Left ventricle myocardium superior (tissue), 1 donor: ENCODE results near the gene DLGAP3. TPM values are rescaled to one million over a fixed set of nuclear protein-coding genes. Genes with fewer than 3 reads are reported as not detected.

ENCODE experiments used
- ATAC-seq: fragments of 200-7000 bp; cut with Tn5 transposase; one replicate; pipeline ENCODE4 v1.9.1; 2020; ENCODE audit warnings: mild to moderate bottlenecking, moderate library complexity
- DNase-seq: peaks from one replicate; pipeline ENCODE4 v3.0.0-alpha.2; 2020
- intact Hi-C: fragments of 100-400 bp; cut with micrococcal nuclease; formaldehyde crosslinking; loops from one replicate; pipeline ENCODE4 v1.11.0; 2022
- total RNA-seq: library from RNA; stranded (reverse); fragmentation: NEBNext Ultra II Directional; extraction: Animal tissue kit (Norgen Biotek cat#: 25700); gene quantifications from one replicate; pipeline ENCODE4 v1.2.1, GENCODE V29; 2021
- donor health status: DM: no; HTN: yes; CAD: no; lungs with severe emphysema.

DLGAP3 gene
- total RNA-seq, 1 donor from 2014 or later, result 0.10 TPM

- DNase-seq (no peak), ATAC-seq (no peak)
- intact Hi-C loops, result no loop called here
These were observed 57.3 kb downstream of the DLGAP3 start for GRCh38 chr1:34872133-34872503.

DNA sequence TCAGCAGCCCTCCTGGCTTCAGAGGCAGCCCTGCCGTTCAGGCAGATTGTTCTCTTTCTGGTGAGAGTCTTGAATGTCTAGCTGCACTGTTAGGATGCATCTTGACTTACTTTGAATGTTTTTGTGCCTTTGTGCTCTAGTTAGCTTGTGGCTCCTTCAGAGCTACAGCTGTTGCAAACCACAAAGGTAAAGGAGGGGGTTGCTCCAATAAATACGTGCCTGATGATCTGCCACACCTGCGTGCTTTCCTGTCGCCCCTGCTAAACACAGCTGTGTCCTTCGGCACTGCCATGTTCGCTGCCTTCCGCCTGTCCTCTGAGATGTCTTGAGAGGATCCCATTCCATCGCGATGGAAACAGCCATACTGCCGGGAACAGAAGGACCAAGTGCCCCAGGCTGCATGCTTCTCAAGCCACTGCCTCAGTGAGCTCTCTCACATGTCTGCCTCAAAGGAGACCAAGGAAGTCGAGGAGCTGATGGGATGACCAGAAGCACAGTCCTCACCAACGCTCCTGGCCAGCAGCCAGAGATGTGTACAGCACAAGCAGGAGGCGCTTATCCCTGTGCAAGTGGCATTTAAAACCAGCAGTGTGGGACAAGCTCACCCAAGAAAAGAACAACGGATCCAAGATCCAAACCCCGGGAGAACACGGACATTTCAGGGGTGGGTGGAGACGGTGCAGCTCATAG is 57.9 kb downstream of the DLGAP3 start:
- ATAC-seq (no peak), DNase-seq (no peak)
- intact Hi-C loops, result no loop called here

DNA sequence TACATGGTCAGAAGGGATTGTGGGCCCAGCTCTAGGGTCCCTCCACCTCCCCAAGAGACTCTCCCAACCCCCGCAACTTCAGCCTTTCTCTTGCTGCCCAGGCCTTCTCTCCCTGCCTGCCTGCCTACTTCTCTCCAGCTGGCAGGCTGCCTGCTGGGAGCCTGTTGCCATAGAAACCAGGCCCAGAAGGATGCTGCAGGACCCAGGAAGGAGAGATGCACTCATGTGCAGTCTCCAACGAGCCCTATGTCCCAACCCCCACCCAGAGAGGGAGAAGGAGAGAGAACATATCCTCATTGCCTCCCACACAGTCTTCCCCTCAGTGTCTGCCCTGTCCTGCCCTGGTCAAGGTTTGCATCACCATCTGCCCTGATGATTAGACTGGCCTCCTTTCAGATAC is 59.1 kb downstream of the DLGAP3 start:
- DNase-seq (no peak), ATAC-seq (no peak)
- intact Hi-C loops, result no loop called here

- DNase-seq (no peak), ATAC-seq (no peak)
- intact Hi-C loops, result no loop called here
These were observed 59.7 kb downstream of the DLGAP3 start for GRCh38 chr1:34869760-34870159.

GRCh38 chr1:34868230-34869049 is 61.0 kb downstream of the DLGAP3 start:
- ATAC-seq (no peak), DNase-seq (no peak)
- intact Hi-C loops, result no loop called here

DNA sequence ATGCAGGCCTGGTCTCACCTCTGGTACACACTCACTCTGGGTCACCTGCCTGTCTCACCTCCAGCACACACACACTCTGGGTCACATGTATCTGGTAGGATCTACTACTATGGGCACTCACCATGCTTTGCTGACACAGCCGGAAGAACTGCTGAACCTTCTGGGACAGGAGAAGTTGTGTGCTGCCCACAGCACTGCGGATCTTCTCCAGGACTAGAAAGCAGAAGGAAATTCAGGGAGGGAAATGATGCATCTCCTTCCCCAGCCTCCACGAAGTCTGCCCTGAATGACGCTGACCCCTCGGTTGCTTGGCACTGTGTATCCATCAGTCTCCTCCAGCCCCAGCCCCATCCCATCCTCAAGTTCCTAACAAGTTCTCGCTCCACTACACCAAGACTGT is 62.0 kb downstream of the DLGAP3 start:
- ATAC-seq (peak; percentile 6), DNase-seq (peak; percentile 34)
- intact Hi-C loops, result no loop called here

GRCh38 chr1:34866762-34867109 is 62.7 kb downstream of the DLGAP3 start:
- DNase-seq (no peak), ATAC-seq (no peak)
- intact Hi-C loops, result no loop called here

GRCh38 chr1:34865981-34866761 is 63.3 kb downstream of the DLGAP3 start:
- intact Hi-C loops, result no loop called here
- peak; percentile 86 for ATAC-seq
- peak; percentile 94 for DNase-seq

DNA sequence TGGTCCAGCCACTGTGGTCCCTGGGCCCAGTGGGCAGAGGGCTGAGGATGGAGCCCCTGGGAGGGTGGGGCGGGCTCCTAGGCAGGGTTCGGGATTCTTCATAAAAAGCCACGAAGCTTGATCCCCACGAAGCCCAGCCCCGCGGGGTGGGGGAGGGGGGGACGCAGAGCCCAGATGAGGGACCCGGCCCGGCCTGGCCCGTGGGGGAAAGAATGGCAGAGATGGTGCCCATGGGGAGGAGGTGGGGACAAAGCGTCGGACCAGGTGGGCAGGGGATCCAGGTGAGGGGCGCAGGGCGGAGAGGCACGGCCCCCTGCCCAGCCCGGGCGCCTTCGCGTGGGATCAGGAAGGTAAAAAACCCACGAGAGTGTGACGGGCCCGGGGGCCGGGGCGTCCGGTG is 63.9 kb downstream of the DLGAP3 start:
- peak; percentile 9 for ATAC-seq
- DNase-seq, result peak; percentile 41
- intact Hi-C loops, result no loop called here

DNA sequence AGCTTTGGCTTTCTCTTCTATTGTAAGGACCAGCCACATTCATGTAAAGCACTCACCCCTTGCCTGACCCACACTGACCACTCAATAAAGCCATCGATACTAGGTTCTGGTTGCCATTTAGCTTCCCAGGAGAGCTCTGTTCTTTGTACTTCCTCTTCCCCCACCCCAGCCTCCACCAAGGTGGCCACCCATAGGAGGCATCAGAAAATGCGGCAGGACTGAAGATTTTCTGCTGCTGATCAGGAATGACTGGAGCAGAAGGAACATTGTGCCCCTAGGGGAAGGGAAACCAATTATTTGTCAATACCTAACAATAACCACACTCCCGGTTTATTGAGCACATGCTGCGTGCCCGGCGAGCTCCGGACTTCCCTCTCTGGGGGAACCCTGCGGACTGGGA is 64.7 kb downstream of the DLGAP3 start:
- DNase-seq (no peak), ATAC-seq (no peak)
- intact Hi-C loops, result no loop called here

DNA sequence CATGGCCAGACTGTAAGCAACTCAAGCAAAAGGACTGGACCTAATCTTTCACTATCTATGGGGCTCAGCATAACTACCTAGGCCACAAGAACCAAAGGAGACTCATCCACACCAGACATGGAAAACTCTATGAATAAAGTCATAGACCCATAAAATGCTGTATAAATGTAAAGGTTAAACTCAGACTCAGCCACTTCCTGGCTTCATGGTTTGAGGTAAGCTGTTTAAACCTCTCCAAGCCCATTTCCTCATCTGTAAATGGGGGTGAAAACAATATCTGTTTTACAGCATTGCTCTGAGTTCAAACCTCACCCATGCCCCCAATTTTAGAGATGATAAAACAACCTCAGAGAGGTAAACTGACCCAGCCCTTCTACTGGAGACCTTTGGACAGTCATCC is 65.9 kb downstream of the DLGAP3 start:
- DNase-seq (no peak), ATAC-seq (no peak)
- intact Hi-C loops, result no loop called here

DNA sequence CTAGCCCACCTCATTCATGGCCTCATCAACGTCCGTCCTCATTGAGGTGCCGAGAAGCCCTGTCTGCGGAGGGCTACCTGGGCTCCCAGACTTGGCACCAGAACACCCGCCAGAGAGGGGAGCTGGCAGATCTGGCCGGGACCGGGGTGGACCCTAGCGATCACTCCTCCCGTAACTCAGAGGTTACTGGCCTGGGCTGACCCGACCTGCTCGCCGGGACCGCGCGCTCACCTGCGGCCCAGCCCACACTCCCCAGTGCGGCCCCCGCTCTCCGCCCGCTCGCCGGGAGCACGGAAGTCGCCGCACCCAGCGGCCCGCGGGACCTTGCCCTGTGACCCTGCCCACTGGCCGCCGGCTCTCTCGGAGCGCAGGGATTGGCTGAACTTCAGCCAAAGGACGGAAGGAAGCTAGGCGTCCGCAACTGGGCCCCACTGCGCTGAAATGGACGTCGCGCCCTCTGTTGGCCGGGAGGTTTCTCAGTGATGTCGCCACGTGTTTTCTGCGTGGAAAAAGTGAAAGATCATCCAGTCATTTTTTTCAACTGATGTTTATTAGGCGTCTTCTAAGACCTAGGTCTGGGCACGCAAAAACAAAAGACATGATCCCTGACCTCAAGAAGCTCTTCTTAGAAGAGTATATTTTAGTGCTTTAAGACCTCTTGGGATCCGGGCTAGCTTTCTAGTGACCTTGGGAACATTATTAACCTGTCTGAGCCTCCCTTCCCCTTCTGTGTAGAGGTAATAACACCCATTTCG is 69.8 kb downstream of the DLGAP3 start, which contains the start of gene SMIM12:
Gene SMIM12 (minus strand): TSS at position 304 of the 755 bp plus-strand sequence. CDS start 3,772 bp downstream, outside the sequence.
- intact Hi-C loops, result no loop called here
- peak; percentile 95 for DNase-seq

GRCh38 chr1:34858901-34859445 is 70.5 kb downstream of the DLGAP3 start:
- ATAC-seq (no peak), DNase-seq (peak; percentile 32)
- intact Hi-C loops, result no loop called here

More for the DNA sequence above, 69.8 kb downstream of the DLGAP3 start, which contains the start of gene SMIM12:
- peak; percentile 100 for ATAC-seq

DNA sequence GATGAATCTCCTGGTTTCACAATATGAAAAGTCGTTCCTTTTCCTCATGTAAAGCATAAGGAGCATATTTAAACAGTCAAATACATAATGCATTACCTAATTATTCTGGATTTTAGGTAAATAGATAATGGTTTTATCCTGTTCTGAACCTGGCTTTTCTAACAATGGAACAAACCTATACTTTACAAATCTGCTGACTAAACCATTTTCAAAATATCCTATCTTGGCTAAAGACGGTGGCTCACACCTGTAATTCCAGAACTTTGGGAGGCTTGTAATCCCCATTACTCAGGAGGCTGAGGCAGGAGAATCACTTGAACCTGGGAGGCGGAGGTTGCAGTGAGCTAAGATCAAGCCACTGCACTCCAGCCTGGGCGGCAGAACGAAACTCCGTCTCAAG is 72.8 kb downstream of the DLGAP3 start:
- intact Hi-C loops, result no loop called here
- ATAC-seq (no peak), DNase-seq (no peak)

GRCh38 chr1:34852677-34853217 is 76.7 kb downstream of the DLGAP3 start:
- DNase-seq, result peak; percentile 85
- intact Hi-C loops, result loop anchor here (5.0 kb wide), 1 partner anchor 65 kb away; no protein-coding TSS in a partner anchor
- ATAC-seq, result peak; percentile 92

- DNase-seq (peak; percentile 84), ATAC-seq (peak; percentile 67)
- intact Hi-C loops, result loop anchor here (5.0 kb wide), 1 partner anchor 64 kb away; no protein-coding TSS in a partner anchor
These were observed 77.9 kb downstream of the DLGAP3 start for GRCh38 chr1:34851431-34852105.

- intact Hi-C loops, result loop anchor here (5.0 kb wide), 1 partner anchor 63 kb away; no protein-coding TSS in a partner anchor
- no peak for ATAC-seq
- DNase-seq, result no peak
These were observed 79.1 kb downstream of the DLGAP3 start for GRCh38 chr1:34850382-34850781.

- no peak for ATAC-seq
- DNase-seq, result no peak
- intact Hi-C loops, result no loop called here
These were observed 82.4 kb downstream of the DLGAP3 start for GRCh38 chr1:34847094-34847493.
